A549 (cell line): Measurements from ENCODE around the gene MYOM1.

Experiments used
- BHLHE40 ChIP-seq: IDR thresholded peaks from 2 replicates; pipeline ENCODE4 v1.6.1; 2012; ENCODE audit warnings: low read depth, low read length, inconsistent platforms
- CBX8 ChIP-seq: fragments of 200-600 bp; sonication (generic); IDR thresholded peaks from 2 replicates; pipeline ENCODE4 v1.6.1; 2016
- EP300 ChIP-seq, 2 experiments: fragments of >200 bp; sonication (Bioruptor Twin); formaldehyde crosslinking; IDR thresholded peaks; 2 replicates in 1 of 2; 3 replicates in 1 of 2; pipeline ENCODE4 v1.6.1; 2016 to 2017
- HDAC2 ChIP-seq: fragments of 200-600 bp; sonication (generic); IDR thresholded peaks from 2 replicates; pipeline ENCODE4 v1.6.1; 2016
- JUNB ChIP-seq: fragments of >200 bp; sonication (Bioruptor Twin); formaldehyde crosslinking; IDR thresholded peaks from 2 replicates; pipeline ENCODE4 v1.6.1; 2016
- MAFK ChIP-seq: fragments of 450-650 bp; IDR thresholded peaks from 2 replicates; pipeline ENCODE4 v1.6.1; 2014; ENCODE audit not compliant: partially characterized antibody
- MYC ChIP-seq: IDR thresholded peaks from 2 replicates; pipeline ENCODE4 v1.6.1; 2012; ENCODE audit warnings: mild to moderate bottlenecking, inconsistent platforms, low read length, improper control_type of control experiment, borderline replicate concordance
- POLR2A ChIP-seq: IDR thresholded peaks from 2 replicates; pipeline ENCODE4 v1.6.1; 2012; ENCODE audit warnings: mild to moderate bottlenecking, low read length
- RAD21 ChIP-seq, 2 experiments: fragments of >200 bp in 1 of 2; sonication (Bioruptor Twin) in 1 of 2; formaldehyde crosslinking in 1 of 2; IDR thresholded peaks in 1 of 2; conservative IDR thresholded peaks in 1 of 2; 2 replicates in 1 of 2; 3 replicates in 1 of 2; pipeline ENCODE4 v1.6.1; 2012 to 2018; ENCODE audit warnings: inconsistent platforms in 1 of 2
- RNF2 ChIP-seq: fragments of 200-600 bp; sonication (generic); IDR thresholded peaks from 2 replicates; pipeline ENCODE4 v1.6.1; 2016; ENCODE audit warnings: low read depth, mild to moderate bottlenecking, antibody characterized with exemption, moderate library complexity, borderline replicate concordance
- TF ChIP-seq, protein P1 (sequence below): fragments of 250-450 bp; sonication (Bioruptor Pico); IDR thresholded peaks from 2 replicates; pipeline ENCODE4 v1.5.0; 2021; ENCODE audit warnings: mild to moderate bottlenecking, moderate library complexity, borderline replicate concordance
- TF ChIP-seq, protein P2 (sequence below): fragments of >200 bp; sonication (Bioruptor Twin); formaldehyde crosslinking; IDR thresholded peaks from 3 replicates; pipeline ENCODE4 v1.5.1; 2016
- TF ChIP-seq, protein P3 (sequence below): IDR thresholded peaks from 2 replicates; pipeline ENCODE4 v1.6.1; 2012
- TF ChIP-seq, protein P4 (sequence below): fragments of 450-650 bp; IDR thresholded peaks from 2 replicates; pipeline ENCODE4 v1.6.1; 2014; ENCODE audit warnings: antibody characterized with exemption

DNA sequence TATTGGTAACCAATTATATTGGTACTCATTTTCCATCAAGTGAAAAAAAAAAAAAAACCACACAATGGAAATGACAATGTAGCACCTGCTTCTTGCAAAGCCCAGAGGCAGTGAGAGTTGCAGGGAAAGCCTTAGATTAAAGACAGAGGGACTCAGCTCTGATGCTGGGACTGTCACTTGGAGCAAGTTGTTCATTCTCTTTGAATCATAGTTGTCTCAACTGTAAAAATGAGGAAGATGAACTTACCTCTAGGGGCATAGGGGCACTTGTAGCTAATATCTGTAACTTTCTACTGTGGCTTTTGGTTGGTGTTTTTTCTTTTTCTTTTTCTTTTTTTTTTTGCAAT is 125.5 kb downstream of the MYOM1 start:
- no peak for TF ChIP-seq RNF2
- TF ChIP-seq HDAC2 = no peak
- TF ChIP-seq, protein P1, sequence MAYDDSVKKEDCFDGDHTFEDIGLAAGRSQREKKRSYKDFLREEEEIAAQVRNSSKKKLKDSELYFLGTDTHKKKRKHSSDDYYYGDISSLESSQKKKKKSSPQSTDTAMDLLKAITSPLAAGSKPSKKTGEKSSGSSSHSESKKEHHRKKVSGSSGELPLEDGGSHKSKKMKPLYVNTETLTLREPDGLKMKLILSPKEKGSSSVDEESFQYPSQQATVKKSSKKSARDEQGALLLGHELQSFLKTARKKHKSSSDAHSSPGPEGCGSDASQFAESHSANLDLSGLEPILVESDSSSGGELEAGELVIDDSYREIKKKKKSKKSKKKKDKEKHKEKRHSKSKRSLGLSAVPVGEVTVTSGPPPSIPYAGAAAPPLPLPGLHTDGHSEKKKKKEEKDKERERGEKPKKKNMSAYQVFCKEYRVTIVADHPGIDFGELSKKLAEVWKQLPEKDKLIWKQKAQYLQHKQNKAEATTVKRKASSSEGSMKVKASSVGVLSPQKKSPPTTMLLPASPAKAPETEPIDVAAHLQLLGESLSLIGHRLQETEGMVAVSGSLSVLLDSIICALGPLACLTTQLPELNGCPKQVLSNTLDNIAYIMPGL (CRISPR knock-in tag) = no peak
- TF ChIP-seq EP300 (IDR thresholded peaks at IDR 0.05) = no peak
- no peak for TF ChIP-seq POLR2A
- TF ChIP-seq, protein P2, sequence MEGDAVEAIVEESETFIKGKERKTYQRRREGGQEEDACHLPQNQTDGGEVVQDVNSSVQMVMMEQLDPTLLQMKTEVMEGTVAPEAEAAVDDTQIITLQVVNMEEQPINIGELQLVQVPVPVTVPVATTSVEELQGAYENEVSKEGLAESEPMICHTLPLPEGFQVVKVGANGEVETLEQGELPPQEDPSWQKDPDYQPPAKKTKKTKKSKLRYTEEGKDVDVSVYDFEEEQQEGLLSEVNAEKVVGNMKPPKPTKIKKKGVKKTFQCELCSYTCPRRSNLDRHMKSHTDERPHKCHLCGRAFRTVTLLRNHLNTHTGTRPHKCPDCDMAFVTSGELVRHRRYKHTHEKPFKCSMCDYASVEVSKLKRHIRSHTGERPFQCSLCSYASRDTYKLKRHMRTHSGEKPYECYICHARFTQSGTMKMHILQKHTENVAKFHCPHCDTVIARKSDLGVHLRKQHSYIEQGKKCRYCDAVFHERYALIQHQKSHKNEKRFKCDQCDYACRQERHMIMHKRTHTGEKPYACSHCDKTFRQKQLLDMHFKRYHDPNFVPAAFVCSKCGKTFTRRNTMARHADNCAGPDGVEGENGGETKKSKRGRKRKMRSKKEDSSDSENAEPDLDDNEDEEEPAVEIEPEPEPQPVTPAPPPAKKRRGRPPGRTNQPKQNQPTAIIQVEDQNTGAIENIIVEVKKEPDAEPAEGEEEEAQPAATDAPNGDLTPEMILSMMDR = no peak
- no peak for TF ChIP-seq JUNB
- TF ChIP-seq, protein P3, sequence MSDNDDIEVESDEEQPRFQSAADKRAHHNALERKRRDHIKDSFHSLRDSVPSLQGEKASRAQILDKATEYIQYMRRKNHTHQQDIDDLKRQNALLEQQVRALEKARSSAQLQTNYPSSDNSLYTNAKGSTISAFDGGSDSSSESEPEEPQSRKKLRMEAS = no peak
- no peak for TF ChIP-seq RAD21 (conservative IDR thresholded peaks at IDR 0.05 in 1 of 2, IDR thresholded peaks at IDR 0.05 in 1 of 2)
- no peak for TF ChIP-seq BHLHE40
- no peak for TF ChIP-seq MYC
- TF ChIP-seq CBX8 = no peak
- TF ChIP-seq, protein P4, sequence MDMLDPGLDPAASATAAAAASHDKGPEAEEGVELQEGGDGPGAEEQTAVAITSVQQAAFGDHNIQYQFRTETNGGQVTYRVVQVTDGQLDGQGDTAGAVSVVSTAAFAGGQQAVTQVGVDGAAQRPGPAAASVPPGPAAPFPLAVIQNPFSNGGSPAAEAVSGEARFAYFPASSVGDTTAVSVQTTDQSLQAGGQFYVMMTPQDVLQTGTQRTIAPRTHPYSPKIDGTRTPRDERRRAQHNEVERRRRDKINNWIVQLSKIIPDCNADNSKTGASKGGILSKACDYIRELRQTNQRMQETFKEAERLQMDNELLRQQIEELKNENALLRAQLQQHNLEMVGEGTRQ = no peak
- TF ChIP-seq MAFK = no peak
